Osteoblast (primary cell): ENCODE measurements around the gene SSBP2. TPM values are rescaled to one million over a fixed set of nuclear protein-coding genes. Genes with fewer than 3 reads are reported as not detected.

Experiments
- DNase-seq: peaks from one replicate; pipeline ENCODE4 v3.0.0; 2011; ENCODE audit warnings: low spot score, mixed read lengths; ENCODE audit not compliant: insufficient read length; ENCODE audit errors: missing footprints
- H2AFZ ChIP-seq: 2 replicates; pipeline ENCODE4 v1.6.0; 2011; ENCODE audit warnings: mild to moderate bottlenecking, low read length
- H3K27ac ChIP-seq: 2 replicates; pipeline ENCODE4 v1.5.1; 2011; ENCODE audit warnings: mild to moderate bottlenecking, low read depth, low read length, moderate library complexity
- H3K27me3 ChIP-seq: 2 replicates; pipeline ENCODE4 v1.6.0; 2012; ENCODE audit warnings: mild to moderate bottlenecking, control low read depth, inconsistent platforms, low read length, moderate library complexity; ENCODE audit not compliant: insufficient read depth
- H3K36me3 ChIP-seq: 2 replicates; pipeline ENCODE4 v1.5.1; 2011; ENCODE audit warnings: mild to moderate bottlenecking, low read length, control low read depth, moderate library complexity; ENCODE audit not compliant: insufficient read depth
- H3K4me1 ChIP-seq: 2 replicates; pipeline ENCODE4 v1.5.1; 2011; ENCODE audit warnings: mild to moderate bottlenecking, low read length, control low read depth, moderate library complexity; ENCODE audit not compliant: insufficient read depth
- H3K4me2 ChIP-seq: 2 replicates; pipeline ENCODE4 v1.6.0; 2011; ENCODE audit warnings: mild to moderate bottlenecking, low read length; ENCODE audit not compliant: insufficient read depth
- H3K4me3 ChIP-seq: fragments of 200-600 bp; sonication (generic); 3 replicates; pipeline ENCODE4 v1.5.1; 2012; ENCODE audit warnings: mild to moderate bottlenecking, low read length, inconsistent platforms; ENCODE audit not compliant: insufficient read depth
- H3K79me2 ChIP-seq: 2 replicates; pipeline ENCODE4 v1.6.0; 2012; ENCODE audit warnings: mild to moderate bottlenecking, low read length, control low read depth, inconsistent platforms; ENCODE audit not compliant: insufficient read depth
- H3K9me3 ChIP-seq: 2 replicates; pipeline ENCODE4 v1.5.1; 2011; ENCODE audit warnings: low read depth, low read length, control low read depth
- H4K20me1 ChIP-seq: 2 replicates; pipeline ENCODE4 v1.6.0; 2012; ENCODE audit warnings: mild to moderate bottlenecking, low read length, control low read depth; ENCODE audit not compliant: insufficient read depth
- CTCF ChIP-seq: IDR thresholded peaks from 2 replicates; pipeline ENCODE4 v1.5.1; 2011; ENCODE audit warnings: mild to moderate bottlenecking, low read depth, low read length, moderate library complexity; ENCODE audit errors: extremely low read depth
- total RNA-seq: library from RNA; depleted of rRNA; stranded (reverse); fragments of >200 nt; gene quantifications from 2 replicates; pipeline ENCODE4 v1.2.3, GENCODE V29; 2012

Gene SSBP2
- total RNA-seq, 1 donor, result 18.1 TPM

DNA sequence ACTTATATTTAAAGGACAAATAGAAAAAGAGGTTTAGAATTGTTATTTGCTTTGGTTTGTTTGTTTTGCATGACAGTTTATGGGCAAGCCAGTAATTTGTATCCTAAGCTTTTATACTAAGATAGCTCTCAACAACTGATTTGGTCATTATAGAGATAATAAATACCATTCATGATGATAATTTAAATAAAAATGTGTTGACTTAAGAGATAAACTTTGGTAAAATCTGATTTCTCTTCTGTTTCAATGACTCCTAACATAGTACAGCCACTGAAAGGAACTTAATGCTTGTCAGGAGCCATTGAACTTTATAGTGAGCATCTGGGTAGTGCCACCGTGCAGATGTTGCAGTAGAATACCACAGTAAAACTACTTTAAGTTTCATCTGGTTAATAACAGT, 196.2 kb downstream of the SSBP2 start:
- Histone ChIP-seq H3K36me3 (no peaks in the 10 kb centered on the region), H3K9me3 (no peaks in the 10 kb centered on the region), H4K20me1 (no peaks in the 10 kb centered on the region), H3K27ac (no peak overlapping the region), H3K4me1 (no peaks in the 10 kb centered on the region), H2AFZ (no peak overlapping the region), H3K79me2 (no peaks in the 10 kb centered on the region), H3K27me3 (no peaks in the 10 kb centered on the region), H3K4me3 (no peak overlapping the region), H3K4me2 (no peak overlapping the region)
- TF ChIP-seq CTCF, result no peak
- no peak for DNase-seq

DNA sequence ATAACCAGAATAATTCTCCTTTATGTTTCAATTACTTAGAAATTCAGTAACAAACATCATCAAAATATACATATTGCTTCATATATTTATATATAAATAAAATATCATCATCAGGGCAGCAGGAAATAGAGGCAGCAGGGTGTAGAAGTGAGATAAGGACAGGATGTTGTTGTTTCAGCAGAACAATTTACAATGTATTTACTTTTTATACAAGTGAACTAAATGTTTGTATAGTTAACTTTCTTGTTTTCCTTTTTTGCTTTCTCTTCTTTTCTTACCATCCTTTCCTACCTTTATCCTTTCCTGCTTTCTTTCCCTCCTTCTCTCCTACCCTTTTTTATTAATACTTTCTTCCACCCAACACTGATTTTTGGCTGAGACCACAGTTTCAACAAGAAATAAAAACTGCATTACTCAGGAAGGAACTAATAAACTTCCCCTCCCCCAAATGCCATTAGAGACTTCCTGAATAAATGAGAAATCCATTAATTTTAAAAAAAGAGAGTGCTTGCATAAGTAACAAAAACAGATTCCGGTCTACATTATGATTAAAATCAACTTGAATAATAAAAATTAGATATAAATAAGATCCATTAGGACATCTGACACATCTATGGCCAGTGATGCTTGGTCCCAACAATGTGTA, 197.2 kb downstream of the SSBP2 start:
- Histone ChIP-seq H3K4me2 (no peak overlapping the region), H2AFZ (no peak overlapping the region), H3K36me3 (no peaks in the 10 kb centered on the region), H4K20me1 (no peaks in the 10 kb centered on the region), H3K27ac (no peak overlapping the region), H3K27me3 (no peaks in the 10 kb centered on the region), H3K4me1 (no peaks in the 10 kb centered on the region), H3K79me2 (no peaks in the 10 kb centered on the region), H3K9me3 (no peaks in the 10 kb centered on the region), H3K4me3 (no peak overlapping the region)
- TF ChIP-seq CTCF, result no peak
- DNase-seq, result no peak

DNA sequence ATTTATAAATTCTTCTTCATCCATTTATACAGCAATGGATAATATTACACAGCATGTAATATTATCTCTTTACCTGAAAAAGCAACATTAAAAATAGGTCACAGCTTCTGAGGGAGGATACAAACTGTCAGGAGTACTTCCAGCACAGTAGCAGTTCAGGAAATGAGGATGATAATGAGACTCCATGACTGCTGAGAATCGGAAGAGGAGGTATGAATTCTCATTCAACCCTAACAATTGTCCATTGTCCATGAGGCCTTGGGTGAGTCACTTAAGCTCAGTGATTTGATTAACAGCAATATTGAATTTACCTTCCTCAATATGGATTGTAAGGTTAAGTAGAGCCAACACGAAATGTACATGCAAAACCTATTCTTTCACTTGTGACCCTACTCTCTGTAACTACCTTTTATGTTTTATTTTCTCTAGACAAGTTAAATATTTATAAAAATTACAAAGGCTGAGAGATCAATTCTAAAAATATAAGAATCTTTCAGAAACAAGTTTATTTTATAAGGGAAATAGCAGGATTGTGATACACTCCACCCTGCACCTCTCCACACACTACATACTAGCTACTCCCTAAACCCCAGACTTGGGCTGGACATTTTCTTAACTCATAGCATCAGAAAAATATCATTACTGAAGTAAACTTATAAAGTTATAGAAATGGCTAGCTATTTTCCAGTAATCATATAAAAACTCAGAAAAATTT, 197.9 kb downstream of the SSBP2 start:
- Histone ChIP-seq H3K4me1 (no peaks in the 10 kb centered on the region), H2AFZ (no peak overlapping the region), H3K36me3 (no peaks in the 10 kb centered on the region), H3K79me2 (no peaks in the 10 kb centered on the region), H3K4me2 (no peak overlapping the region), H3K27me3 (no peaks in the 10 kb centered on the region), H3K27ac (no peak overlapping the region), H4K20me1 (no peaks in the 10 kb centered on the region), H3K9me3 (no peaks in the 10 kb centered on the region), H3K4me3 (no peak overlapping the region)
- DNase-seq, result no peak
- no peak for TF ChIP-seq CTCF

- Histone ChIP-seq H3K27ac (no peak overlapping the region), H2AFZ (no peak overlapping the region), H4K20me1 (no peaks in the 10 kb centered on the region), H3K9me3 (no peaks in the 10 kb centered on the region), H3K4me3 (no peak overlapping the region), H3K4me1 (peaks cover 3% of the 10 kb centered on the region), H3K36me3 (no peaks in the 10 kb centered on the region), H3K79me2 (no peaks in the 10 kb centered on the region), H3K4me2 (no peak overlapping the region), H3K27me3 (no peaks in the 10 kb centered on the region)
- no peak for TF ChIP-seq CTCF
- DNase-seq, result no peak
These were observed 201.8 kb downstream of the SSBP2 start for GRCh38 chr5:81549123-81549522.
